NT2/D1 (cell line): ENCODE results near the gene CALML6.

Source experiments
- SUZ12 ChIP-seq: IDR thresholded peaks from 2 replicates; pipeline ENCODE4 v1.6.1; 2011; ENCODE audit not compliant: insufficient read length, insufficient read depth; ENCODE audit errors: extremely low read depth
- YY1 ChIP-seq: IDR thresholded peaks from 2 replicates; pipeline ENCODE4 v1.6.1; 2011; ENCODE audit not compliant: insufficient read length, insufficient read depth
- ZNF274 ChIP-seq: IDR thresholded peaks from 2 replicates; pipeline ENCODE4 v1.6.1; 2011; ENCODE audit warnings: mild to moderate bottlenecking, low read depth, low read length

DNA sequence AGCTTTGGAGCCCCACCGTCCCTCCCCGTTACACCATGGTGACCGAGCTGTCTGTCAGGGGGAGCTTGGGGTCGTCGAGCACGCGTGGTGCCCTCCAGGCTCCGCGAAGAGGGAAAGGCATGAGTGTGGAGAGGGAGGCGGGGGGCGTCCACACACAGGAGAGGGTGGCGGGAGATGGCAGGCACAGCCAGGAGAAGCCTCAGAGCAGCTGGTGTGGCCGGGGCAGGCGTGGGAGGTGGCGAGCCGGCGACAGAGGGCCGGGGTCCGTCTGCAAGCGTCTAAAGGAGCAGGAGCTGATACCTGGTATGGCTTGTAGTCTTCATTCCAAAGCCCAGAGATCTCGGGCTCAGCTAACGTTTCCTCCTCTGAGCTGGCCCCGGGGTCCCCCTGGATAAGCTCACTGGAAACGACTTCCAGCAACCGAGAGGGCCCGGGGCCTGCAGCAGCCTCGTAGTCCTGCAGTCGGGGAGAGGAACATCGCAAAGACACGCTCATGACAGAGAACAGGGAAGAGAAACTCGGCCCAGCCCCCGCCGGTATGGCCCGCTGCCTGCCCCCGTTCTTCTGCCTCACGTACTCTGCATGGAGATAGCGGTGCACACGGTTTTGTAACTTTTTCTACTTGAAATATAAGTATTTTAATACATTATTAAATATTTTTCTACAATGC, 51.1 kb downstream of the CALML6 start:
- TF ChIP-seq ZNF274 (no peak), YY1 (no peak), SUZ12 (no peak)
